Nucleus accumbens (tissue), 56 donors: ENCODE measurements around the gene LY6G6C.

ENCODE experiments used
- DNase-seq, 56 donors: peaks; one replicate each; lab custom pipeline; 2025; lab: John Stamatoyannopoulos, UW

LY6G6C gene

GRCh38 chr6:31727717-31728671, 6.4 kb upstream of the LY6G6C start:
- DNase-seq = no peak

DNA sequence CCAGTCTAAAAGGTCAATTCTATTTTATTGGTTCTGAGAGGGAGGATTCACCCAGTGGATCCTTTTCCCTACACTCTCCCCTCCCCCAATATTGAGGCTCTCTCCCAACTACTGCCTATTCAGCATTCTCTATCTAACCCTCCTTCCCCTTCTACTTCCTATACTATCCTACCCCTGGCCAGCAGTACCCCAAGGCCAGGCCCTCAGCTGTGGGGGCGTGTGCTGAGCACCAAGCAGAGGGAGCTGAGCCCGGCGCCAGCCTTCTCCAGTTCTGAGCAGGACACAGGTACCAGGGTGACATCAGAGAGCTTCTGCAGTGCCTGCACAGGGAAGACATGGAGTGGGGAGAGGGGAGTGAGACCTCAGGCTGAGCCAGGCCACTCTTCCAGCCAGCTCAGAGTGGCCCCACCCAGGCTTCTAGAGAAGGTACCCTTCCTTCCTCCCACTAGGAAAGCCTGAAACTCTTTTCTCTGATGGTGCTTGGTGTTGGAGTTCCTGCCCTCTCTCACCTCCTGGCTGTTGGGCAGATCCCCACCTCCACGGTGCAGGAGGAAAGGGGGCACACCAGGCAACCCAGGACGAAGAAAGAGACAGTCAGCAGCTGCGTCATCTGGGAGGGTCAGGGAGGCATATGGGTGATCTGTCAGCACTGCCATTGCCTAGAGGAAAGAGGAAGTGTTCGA, 5.6 kb upstream of the LY6G6C start:
- peak in 2 of 56 donors; percentile 9 to 11 for DNase-seq

- peak in 1 of 56 donors; percentile 2 for DNase-seq
Measured at GRCh38 chr6:31725502-31726350, 4.2 kb upstream of the LY6G6C start.

DNA sequence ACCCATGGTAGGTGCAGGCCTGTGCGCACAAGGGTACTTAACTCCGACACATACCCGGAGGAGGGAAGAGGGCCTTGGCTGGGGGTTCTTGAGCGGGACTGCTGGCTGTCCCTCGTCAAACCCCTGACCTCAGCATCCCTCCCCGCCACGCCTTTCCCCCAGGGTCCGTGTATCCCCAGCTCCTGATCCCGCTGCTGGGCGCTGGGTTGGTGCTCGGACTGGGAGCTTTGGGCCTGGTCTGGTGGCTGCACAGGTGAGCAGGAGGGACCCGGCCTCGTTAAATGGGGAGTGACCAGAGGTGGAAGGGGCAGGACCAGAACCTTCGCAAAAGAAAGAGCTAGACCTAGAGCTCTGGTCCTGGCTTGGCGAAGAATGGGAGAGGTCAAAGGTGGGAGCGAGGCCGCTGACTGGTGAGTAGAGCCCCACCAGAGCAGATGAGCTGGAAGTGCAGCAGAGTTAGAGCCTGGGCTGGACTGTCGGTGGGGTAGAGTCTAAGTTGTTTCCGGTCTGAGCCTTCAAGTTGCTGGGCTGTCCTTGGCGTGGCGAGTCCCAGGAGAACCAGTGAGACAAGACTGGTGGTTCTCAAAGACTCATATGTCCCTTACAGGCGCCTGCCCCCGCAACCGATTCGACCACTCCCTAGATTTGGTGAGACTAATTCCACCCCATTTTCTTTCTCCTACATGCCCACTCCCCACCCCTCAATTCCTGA, 2.6 kb upstream of the LY6G6C start:
- DNase-seq = no peak

GRCh38 chr6:31723245-31723979, 1.9 kb upstream of the LY6G6C start, which contains the start of gene MPIG6B:
Gene MPIG6B, plus strand, starts transcription at chr6:31723373. Its CDS starts 11 bp downstream, at chr6:31723384.
- no peak for DNase-seq

GRCh38 chr6:31722173-31722572, 627 bp upstream of the LY6G6C start:
- no peak for DNase-seq

- DNase-seq = no peak
Measured at GRCh38 chr6:31720196-31720770, 1.3 kb downstream of the LY6G6C start.

- DNase-seq = no peak
Measured at GRCh38 chr6:31719001-31719400, 2.5 kb downstream of the LY6G6C start.

DNA sequence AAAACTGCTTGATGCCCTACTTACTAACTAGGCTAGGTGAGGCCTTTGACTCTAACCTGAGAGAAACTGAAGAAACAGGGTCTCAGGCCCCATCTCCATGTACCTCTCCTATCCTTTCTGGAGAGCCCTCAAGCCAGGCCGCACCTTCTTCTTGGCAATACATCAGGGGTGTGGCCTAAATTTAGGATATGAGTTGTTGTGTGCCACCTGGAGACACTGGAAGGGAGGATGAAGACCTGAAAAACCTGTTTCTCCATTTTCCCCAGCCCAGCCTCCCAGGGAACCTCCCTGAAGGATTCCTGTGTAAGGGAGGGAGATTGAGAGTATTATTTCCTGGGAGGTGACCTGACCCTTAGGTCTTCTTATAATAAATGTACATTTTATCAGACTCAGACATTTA, 3.3 kb downstream of the LY6G6C start:
- DNase-seq = no peak

DNA sequence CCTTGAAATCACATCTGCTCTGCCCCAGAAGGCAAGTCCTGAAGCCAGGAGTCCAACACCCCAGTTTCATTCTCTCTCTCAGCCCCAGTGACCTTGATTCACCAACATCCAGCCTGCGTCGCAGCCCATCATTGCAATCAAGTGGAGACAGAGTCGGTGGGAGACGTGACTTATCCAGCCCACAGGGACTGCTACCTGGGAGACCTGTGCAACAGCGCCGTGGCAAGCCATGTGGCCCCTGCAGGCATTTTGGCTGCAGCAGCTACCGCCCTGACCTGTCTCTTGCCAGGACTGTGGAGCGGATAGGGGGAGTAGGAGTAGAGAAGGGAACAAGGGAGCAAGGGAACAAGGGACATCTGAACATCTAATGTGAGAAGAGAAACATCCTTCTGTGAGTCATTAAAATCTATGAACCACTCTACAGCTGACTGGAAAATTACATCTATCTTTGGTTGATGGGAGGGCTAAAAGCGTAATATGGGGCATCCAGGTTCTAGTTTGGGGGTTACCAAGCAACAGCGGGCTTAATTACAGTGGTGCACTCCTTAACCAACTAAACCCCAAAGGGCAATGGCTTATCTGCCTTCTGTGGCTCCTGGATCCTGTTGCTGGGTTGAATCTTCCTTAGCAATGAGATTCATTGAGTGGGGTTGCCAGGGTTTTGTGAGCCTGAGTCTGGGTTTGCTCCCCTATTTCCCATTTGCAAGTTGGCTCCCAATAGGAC, 3.9 kb downstream of the LY6G6C start:
- DNase-seq = peak in 7 of 56 donors; percentile 9 to 35 (median 15)

DNA sequence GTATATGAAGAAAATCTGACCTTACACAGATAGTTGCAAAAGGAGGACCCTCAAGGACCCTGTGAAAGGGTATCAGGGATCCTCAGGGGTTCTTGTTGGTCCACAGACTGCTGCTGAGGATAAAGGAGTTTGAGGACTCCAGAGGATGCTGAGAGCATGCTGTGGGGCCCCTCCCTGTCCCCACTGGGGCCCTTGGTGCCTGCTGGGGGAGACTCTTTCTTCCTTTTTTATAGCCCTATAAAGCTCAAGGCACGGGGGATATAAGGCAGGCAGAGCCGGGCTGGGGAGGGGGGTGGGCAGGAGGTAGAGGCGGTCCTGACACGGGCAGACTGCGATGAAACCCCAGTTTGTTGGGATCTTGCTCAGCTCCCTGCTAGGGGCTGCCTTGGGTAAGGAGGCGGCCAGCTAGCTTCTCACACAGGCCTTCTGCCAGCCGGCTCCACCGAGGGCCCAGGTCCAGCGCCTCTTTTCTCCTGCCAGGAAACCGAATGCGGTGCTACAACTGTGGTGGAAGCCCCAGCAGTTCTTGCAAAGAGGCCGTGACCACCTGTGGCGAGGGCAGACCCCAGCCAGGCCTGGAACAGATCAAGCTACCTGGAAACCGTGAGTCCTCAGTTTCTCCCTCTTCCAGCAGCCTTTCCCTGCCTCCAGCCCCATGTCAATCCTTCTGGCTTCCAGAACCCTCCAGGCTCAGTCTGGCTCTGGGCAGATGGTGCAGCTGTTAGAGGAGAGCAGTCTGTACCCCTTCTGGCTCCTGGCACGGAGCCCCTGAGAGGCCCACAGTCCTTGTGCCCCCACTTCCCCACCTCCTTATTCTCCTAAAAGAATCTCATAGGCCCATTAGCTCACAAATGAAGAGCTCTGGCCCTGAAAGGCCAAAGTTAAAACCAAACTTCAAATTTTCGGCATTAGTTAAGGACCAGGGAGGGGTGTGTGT, 6.3 kb downstream of the LY6G6C start, which contains the start of gene LY6G6D:
Gene LY6G6D (plus strand): TSS at position 327 of the 937 bp plus-strand sequence. CDS start 8 bp downstream, at position 335.
- DNase-seq = no peak

GRCh38 chr6:31713991-31714684, 7.4 kb downstream of the LY6G6C start:
- no peak for DNase-seq

GRCh38 chr6:31713465-31713864, 8.1 kb downstream of the LY6G6C start:
- no peak for DNase-seq

GRCh38 chr6:31712296-31712695, 9.2 kb downstream of the LY6G6C start:
- no peak for DNase-seq

DNA sequence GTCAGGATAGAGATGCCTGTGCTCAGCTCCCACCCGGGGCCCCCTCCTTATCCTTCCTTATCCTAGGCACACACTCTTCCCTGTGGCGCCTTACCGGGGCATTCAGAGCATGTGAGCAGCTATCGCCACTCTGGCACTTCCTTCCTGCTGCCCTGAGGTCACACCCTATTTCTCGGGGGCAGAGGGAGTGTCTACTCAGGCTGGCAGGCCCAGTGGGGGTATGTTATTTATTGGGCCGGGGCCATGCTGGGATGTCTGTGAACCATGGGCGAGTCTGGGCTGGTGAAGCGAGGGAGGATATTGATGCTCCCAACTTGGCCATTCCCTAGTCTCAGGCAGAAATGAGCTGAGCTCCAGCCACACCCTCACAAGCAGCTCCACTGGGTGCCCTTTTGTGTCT, 10.3 kb downstream of the LY6G6C start:
- no peak for DNase-seq

- no peak for DNase-seq
Measured at GRCh38 chr6:31710523-31711219, 10.9 kb downstream of the LY6G6C start.
